K562 (cell line): Measurements from ENCODE around the gene RNF166. TPM values are rescaled to one million over a fixed set of nuclear protein-coding genes. Genes with fewer than 3 reads are reported as not detected.

Source experiments
- ATAC-seq: fragments of 200-7000 bp; cut with Tn5 transposase; 3 replicates; pipeline ENCODE4 v1.9.1; 2020; ENCODE audit warnings: moderate library complexity
- BruUV-seq: library from RNA; stranded (reverse); fragments of 400-500 nt; replicated peaks from 2 replicates; lab custom pipeline; 2021; lab: Mats Ljungman, UMichigan
- CTCF ChIA-PET: fragments of 300-600 bp; formaldehyde crosslinking; extraction: SDS; loops from one replicate; lab custom pipeline; 2021; ENCODE audit warnings: low intra/inter-chr PET ratio; lab: Yijun Ruan, JAX
- POLR2A ChIA-PET: fragments of 300-600, 350-650 bp; sonication (Branson Sonifier 250); formaldehyde crosslinking; extraction: SDS; loops from one replicate; lab custom pipeline; 2021; ENCODE audit warnings: antibody characterized with exemption, inconsistent platforms; lab: Yijun Ruan, JAX
- DNase-seq, 4 experiments: peaks; one replicate each; pipeline versions ENCODE4 v3.0.0 to v3.0.0-alpha.2; 2011 to 2018; ENCODE audit warnings: low spot score in 3 of 4, mixed read lengths in 3 of 4; ENCODE audit errors: extremely low read depth in 1 of 4
- FAIRE-seq: peaks from 2 replicates; lab custom pipeline; 2011; peaks lifted over from hg19 to GRCh38; lab: Jason Lieb, UNC
- H2AFZ ChIP-seq: 2 replicates; pipeline ENCODE4 v1.6.0; 2011; ENCODE audit warnings: low read depth, low read length, control low read depth, inconsistent platforms
- H3K27ac ChIP-seq: fragments of 200-600 bp; 3 replicates; pipeline ENCODE4 v1.8.0; 2011; ENCODE audit warnings: low read depth, mild to moderate bottlenecking, control low read depth, inconsistent platforms, low read length, moderate library complexity, mixed read lengths; ENCODE audit errors: extremely low read depth
- H3K27me3 ChIP-seq, 2 experiments: fragments of 300-600 bp in 1 of 2; 2 replicates in 1 of 2; 3 replicates in 1 of 2; pipeline versions ENCODE4 v1.6.0 to v1.8.0; 2011; ENCODE audit warnings: inconsistent platforms in 2 of 2, low read length in 2 of 2, mild to moderate bottlenecking in 1 of 2, mixed read lengths in 1 of 2, moderate library complexity in 1 of 2; ENCODE audit not compliant: control insufficient read depth in 2 of 2, insufficient read depth in 2 of 2
- H3K36me3 ChIP-seq: fragments of 300-600 bp; 3 replicates; pipeline ENCODE4 v1.8.0; 2011; ENCODE audit warnings: mild to moderate bottlenecking, low read length, inconsistent platforms; ENCODE audit not compliant: control insufficient read depth, insufficient read depth
- H3K4me1 ChIP-seq, 2 experiments: fragments of 200-600 bp in 1 of 2; replicated peaks in 1 of 2; 2 replicates in 1 of 2; 3 replicates in 1 of 2; pipeline versions ENCODE4 v1.5.1 to v1.8.0; 2011; ENCODE audit warnings: inconsistent platforms in 2 of 2, low read length in 2 of 2, mild to moderate bottlenecking in 1 of 2, mixed read lengths in 1 of 2, moderate library complexity in 1 of 2; ENCODE audit not compliant: control insufficient read depth in 2 of 2, insufficient read depth in 2 of 2
- H3K4me2 ChIP-seq: 2 replicates; pipeline ENCODE4 v1.6.1; 2011; ENCODE audit warnings: low read length, control low read depth, inconsistent platforms, mixed read lengths; ENCODE audit not compliant: insufficient read depth
- H3K4me3 ChIP-seq: fragments of 200-600 bp; sonication (generic), shearing (Covaris generic); 2 replicates; pipeline ENCODE4 v1.5.1; 2016; ENCODE audit warnings: control low read depth, inconsistent platforms
- H3K79me2 ChIP-seq: fragments of 200-600 bp; 3 replicates; pipeline ENCODE4 v1.8.0; 2011; ENCODE audit warnings: low read length, inconsistent platforms; ENCODE audit not compliant: control insufficient read depth, insufficient read depth
- H3K9ac ChIP-seq, 2 experiments: 2 replicates each; pipeline versions ENCODE4 v1.6.0 to v1.6.1; 2011; ENCODE audit warnings: low read depth in 2 of 2, low read length in 2 of 2, control low read depth in 1 of 2, inconsistent platforms in 1 of 2, mild to moderate bottlenecking in 1 of 2, mixed read lengths in 1 of 2; ENCODE audit not compliant: insufficient read depth in 1 of 2
- H3K9me1 ChIP-seq: one replicate; pipeline ENCODE4 v1.6.0; 2011; ENCODE audit warnings: inconsistent platforms, mild to moderate bottlenecking, low read length, moderate library complexity; ENCODE audit not compliant: control insufficient read depth, insufficient read depth
- H3K9me3 ChIP-seq: replicated peaks from 2 replicates; pipeline ENCODE4 v1.5.1; 2011; ENCODE audit warnings: low read depth, low read length, inconsistent platforms; ENCODE audit not compliant: control insufficient read depth, insufficient read depth
- H4K20me1 ChIP-seq: replicated peaks from 2 replicates; pipeline ENCODE4 v1.6.1; 2011; ENCODE audit warnings: low read length, inconsistent platforms, mixed read lengths; ENCODE audit not compliant: control insufficient read depth, insufficient read depth
- ETV5 ChIP-seq: sonication (generic); formaldehyde crosslinking; IDR thresholded peaks from 2 replicates; pipeline ENCODE4 v1.4.0; 2020; ENCODE audit warnings: low read depth, mild to moderate bottlenecking, missing genetic modification reagents
- FOXK2 ChIP-seq, 2 experiments: fragments of 450-650 bp; IDR thresholded peaks in 1 of 2; conservative IDR thresholded peaks in 1 of 2; 2 replicates each; pipeline ENCODE4 v1.6.1; 2016; ENCODE audit warnings: low read depth in 2 of 2, mild to moderate bottlenecking in 1 of 2
- MAFK ChIP-seq: IDR thresholded peaks from 2 replicates; pipeline ENCODE4 v1.6.1; 2011; ENCODE audit warnings: low read length, improper control_type of control experiment
- MAX ChIP-seq: sonication (generic); formaldehyde crosslinking; IDR thresholded peaks from 2 replicates; pipeline ENCODE4 v1.9.0; 2022; ENCODE audit warnings: mild to moderate bottlenecking, missing genetic modification reagents
- NR3C1 ChIP-seq: sonication (generic); formaldehyde crosslinking; IDR thresholded peaks from 2 replicates; pipeline ENCODE4 v1.8.1; 2022; ENCODE audit warnings: missing genetic modification reagents
- PHB2 ChIP-seq: fragments of 450-650 bp; IDR thresholded peaks from 2 replicates; pipeline ENCODE4 v1.6.1; 2017; ENCODE audit warnings: low read depth
- POLR2AphosphoS5 ChIP-seq: IDR thresholded peaks from 2 replicates; pipeline ENCODE4 v1.6.1; 2011; ENCODE audit warnings: mild to moderate bottlenecking, low read depth, low read length, moderate library complexity; ENCODE audit not compliant: control insufficient read depth, insufficient read depth
- RBFOX2 ChIP-seq: fragments of 200-400 bp; formaldehyde crosslinking; IDR thresholded peaks from 2 replicates; pipeline ENCODE4 v1.6.1; 2017; ENCODE audit warnings: low read depth, mild to moderate bottlenecking, low read length, moderate library complexity
- SMC3 ChIP-seq: conservative IDR thresholded peaks from 2 replicates; pipeline ENCODE4 v1.6.1; 2011; ENCODE audit warnings: low read depth, low read length, improper control_type of control experiment; ENCODE audit not compliant: insufficient read depth
- TAF1 ChIP-seq: IDR thresholded peaks from 2 replicates; pipeline ENCODE4 v1.6.1; 2011; ENCODE audit warnings: mild to moderate bottlenecking, low read length, moderate library complexity; ENCODE audit not compliant: insufficient read depth, control insufficient read depth, severe bottlenecking; ENCODE audit errors: extremely low read depth
- ZBTB11 ChIP-seq, 3 experiments: fragments of 200-800 bp in 1 of 3; fragments of 250-450 bp in 1 of 3; fragments of 450-650 bp in 1 of 3; sonication (Bioruptor Pico) in 1 of 3; sonication (Bioruptor generic) in 1 of 3; formaldehyde crosslinking in 1 of 3; IDR thresholded peaks; 2 replicates each; pipeline versions ENCODE4 v1.6.1 to v1.8.0; 2016 to 2022; ENCODE audit warnings: mild to moderate bottlenecking in 2 of 3, missing genetic modification characterization in 2 of 3, missing compliant biosample characterization in 1 of 3, moderate library complexity in 1 of 3
- ZBTB33 ChIP-seq: sonication (generic); formaldehyde crosslinking; IDR thresholded peaks from 2 replicates; pipeline ENCODE4 v1.8.1; 2023; ENCODE audit warnings: mild to moderate bottlenecking, missing genetic modification reagents
- ZFP36 ChIP-seq: fragments of 150-350 bp; IDR thresholded peaks from 2 replicates; pipeline ENCODE4 v1.6.1; 2018; ENCODE audit warnings: low read length, low read depth; ENCODE audit not compliant: partially characterized antibody
- ZNF583 ChIP-seq: fragments of 250-450 bp; sonication (Bioruptor Pico); IDR thresholded peaks from 2 replicates; pipeline ENCODE4 v1.4.0; 2020
- ZNF586 ChIP-seq: fragments of 450-650 bp; formaldehyde crosslinking; conservative IDR thresholded peaks from 2 replicates; pipeline ENCODE4 v1.4.0; 2020; ENCODE audit warnings: mild to moderate bottlenecking, moderate library complexity
- WGBS: fragments of 100-300 bp; shearing (Covaris generic); methylation state at CpG from one replicate; pipeline ENCODE4 v1.1.6; 2016; ENCODE audit warnings: low coverage, mixed read lengths; ENCODE audit not compliant: insufficient coverage; ENCODE audit errors: missing lambda C conversion rate; 5-methylcytosine and 5-hydroxymethylcytosine counted together
- in situ Hi-C: fragments of 300-500 bp; cut with MboI; formaldehyde crosslinking; loops from 4 replicates; pipeline ENCODE4 v1.15.0; 2018; ENCODE audit warnings: inconsistent platforms, mixed read lengths
- intact Hi-C: fragments of 100-400 bp; cut with micrococcal nuclease; formaldehyde crosslinking; loops from 2 replicates; pipeline ENCODE4 v1.14.2; 2022
- polyA plus RNA-seq, 8 experiments: library from polyadenylated mRNA; depleted of rRNA in 4 of 8; stranded (reverse) in 5 of 8; unstranded in 3 of 8; fragments of >200 nt; fragmentation: Nextera tagmentation in 2 of 8; fragmentation: Illumina TruSeq in 1 of 8; extraction: Ambion mirVana in 2 of 8; extraction: Trizol in 1 of 8; gene quantifications; 2 replicates each; pipeline versions ENCODE4 v1.2.1 to v1.2.3, GENCODE V29; 2011 to 2014; ENCODE audit warnings: inconsistent platforms in 1 of 8, missing spikeins in 1 of 8
- total RNA-seq, 7 experiments: library from RNA; depleted of rRNA in 6 of 7; stranded (reverse); fragments of >200 nt in 6 of 7; fragmentation: Illumina TruSeq in 2 of 7; extraction: Trizol in 2 of 7; gene quantifications; 2 replicates each; pipeline versions ENCODE4 v1.2.1 to v1.2.3, GENCODE V29; 2011 to 2021; ENCODE audit warnings: low replicate concordance in 1 of 7

Gene RNF166
- total and polyA plus RNA-seq, 9 of the 15 experiments (the other 6 are each of a cell fraction or from before 2014, with no cell fraction given): 0.56 to 60.3 (median 19.5) TPM

- Histone ChIP-seq H3K9me1 (no peaks in the 10 kb centered on the region), H3K4me3 (peak overlapping the region; percentile 84), H4K20me1 (peaks cover 3% of the 10 kb centered on the region; the same call in 1 of the 2 replicates), H3K4me2 (peak overlapping the region; percentile 92), H3K36me3 (peaks cover 69% of the 10 kb centered on the region; the same call in 2 of the 3 replicates), H3K9me3 (no peaks in the 10 kb centered on the region), H3K27me3 (no peaks in the 10 kb centered on the region), H3K79me2 (peaks cover 33% of the 10 kb centered on the region), H3K9ac (peak overlapping the region; percentile 73 to 82), H3K4me1 (peaks cover 11 to 93% of the 10 kb centered on the region in 2 experiments; a peak in 4 of 5 replicates), H3K27ac (peak overlapping the region; percentile 95), H2AFZ (peak overlapping the region; percentile 25)
- intact Hi-C loops (no loop called here), in situ Hi-C loops (no loop called here)
- 14% methylated on average over 18 of the region's 24 CpGs for WGBS
- POLR2A ChIA-PET: interaction anchor here (0.7 to 1.1 kb wide), 4 partner anchors 11 to 221 kb away, joined by 3 to 4 read pairs (median 3); no protein-coding TSS in a partner anchor
- ATAC-seq (peak; percentile 85), FAIRE-seq (peak; percentile 93), DNase-seq (peak; percentile 79 to 91 (median 84))
- no TSS peak for BruUV-seq
- CTCF ChIA-PET: no interaction called here
- TF ChIP-seq ETV5 (peak; percentile 81), ZNF586 (CRISPR knock-in tag) (no peak), ZBTB33 (CRISPR knock-in tag) (peak; percentile 29; the same call in 1 of the 2 replicates), SMC3 (no peak), MAX (CRISPR knock-in tag) (peak; percentile 56), POLR2AphosphoS5 (peak; percentile 45), TAF1 (peak; percentile 40), ZFP36 (no peak), MAFK (no peak; the same call in 1 of the 2 replicates), FOXK2 (conservative IDR thresholded peaks at IDR 0.05 in 1 of 2, IDR thresholded peaks at IDR 0.05 in 1 of 2; ENCODE audit: low read depth in 2 of 2) (peak; percentile 85 to 88), RBFOX2 (0 out of 2 replicates have a peak, but pooled peaks have one; percentile 26), ZBTB11 (CRISPR knock-in tag; IDR thresholded peaks at IDR 0.05) (peak; percentile 33 to 90 (median 62); a peak in 4 of 6 replicates), NR3C1 (CRISPR knock-in tag) (no peak), PHB2 (no peak), ZNF583 (0 out of 2 replicates have a peak, but pooled peaks have one; percentile 38)
Observed at GRCh38 chr16:88651276-88651988, 54.8 kb downstream of the RNF166 start.
